Measurements from ENCODE around the gene CSTF2T. TPM values are rescaled to one million over a fixed set of nuclear protein-coding genes. Genes with fewer than 3 reads are reported as not detected.

Gene CSTF2T
- polyA plus RNA-seq, 1 donor from 2014 or later, result 19.7 TPM

DNA sequence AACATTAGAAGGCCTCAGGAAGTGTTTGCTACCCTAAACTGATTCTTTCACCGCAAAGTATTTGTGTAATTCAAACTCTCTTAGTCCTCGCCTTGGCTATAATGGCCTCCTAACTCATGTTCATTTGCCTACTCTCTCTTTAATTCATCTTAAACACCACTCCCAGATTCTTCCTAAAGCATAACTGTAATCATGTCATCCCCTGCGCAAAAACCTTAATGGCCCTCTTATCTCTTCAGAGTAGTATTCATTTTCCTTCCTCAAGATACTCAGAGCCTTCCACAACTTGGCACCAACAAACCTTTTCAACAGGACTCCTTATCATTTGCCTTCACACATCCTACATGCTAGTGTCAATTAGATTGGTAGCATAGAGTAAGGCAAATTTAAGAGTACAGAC, 42.9 kb downstream of the CSTF2T start:
- Histone ChIP-seq H3K27me3 (ENCODE audit: insufficient read depth, low read depth, low read length) (no peaks in the 10 kb centered on the region), H3K9ac (ENCODE audit: low read length) (no peak overlapping the region), H3K9me2 (ENCODE audit: insufficient read depth, low read length) (no peaks in the 10 kb centered on the region), H3K27ac (ENCODE audit: low read length) (no peak overlapping the region), H3K9me3 (ENCODE audit: low read length) (no peaks in the 10 kb centered on the region), H3K4me2 (ENCODE audit: low read length) (no peak overlapping the region), H3F3A (ENCODE audit: insufficient read depth, low read length, poor library complexity, severe bottlenecking) (no peaks in the 10 kb centered on the region), H4K20me1 (ENCODE audit: insufficient read depth) (no peaks in the 10 kb centered on the region), H3K36me3 (ENCODE audit: insufficient read depth, low read length) (no peaks in the 10 kb centered on the region), H3K4me3 (ENCODE audit: low read length) (no peak overlapping the region), H3K79me2 (replicated peaks; ENCODE audit: insufficient read depth, low read length) (no peaks in the 10 kb centered on the region), H2AFZ (ENCODE audit: low read depth, low read length) (no peak overlapping the region)
- TF ChIP-seq, protein P1, sequence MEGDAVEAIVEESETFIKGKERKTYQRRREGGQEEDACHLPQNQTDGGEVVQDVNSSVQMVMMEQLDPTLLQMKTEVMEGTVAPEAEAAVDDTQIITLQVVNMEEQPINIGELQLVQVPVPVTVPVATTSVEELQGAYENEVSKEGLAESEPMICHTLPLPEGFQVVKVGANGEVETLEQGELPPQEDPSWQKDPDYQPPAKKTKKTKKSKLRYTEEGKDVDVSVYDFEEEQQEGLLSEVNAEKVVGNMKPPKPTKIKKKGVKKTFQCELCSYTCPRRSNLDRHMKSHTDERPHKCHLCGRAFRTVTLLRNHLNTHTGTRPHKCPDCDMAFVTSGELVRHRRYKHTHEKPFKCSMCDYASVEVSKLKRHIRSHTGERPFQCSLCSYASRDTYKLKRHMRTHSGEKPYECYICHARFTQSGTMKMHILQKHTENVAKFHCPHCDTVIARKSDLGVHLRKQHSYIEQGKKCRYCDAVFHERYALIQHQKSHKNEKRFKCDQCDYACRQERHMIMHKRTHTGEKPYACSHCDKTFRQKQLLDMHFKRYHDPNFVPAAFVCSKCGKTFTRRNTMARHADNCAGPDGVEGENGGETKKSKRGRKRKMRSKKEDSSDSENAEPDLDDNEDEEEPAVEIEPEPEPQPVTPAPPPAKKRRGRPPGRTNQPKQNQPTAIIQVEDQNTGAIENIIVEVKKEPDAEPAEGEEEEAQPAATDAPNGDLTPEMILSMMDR (IDR thresholded peaks at IDR 0.05; ENCODE audit: poor library complexity, severe bottlenecking), result no peak
- TF ChIP-seq MXI1 (conservative IDR thresholded peaks at IDR 0.05; ENCODE audit: poor library complexity, severe bottlenecking) (no peak), POLR2AphosphoS5 (IDR thresholded peaks at IDR 0.05) (no peak), EZH2 (IDR thresholded peaks at IDR 0.05; ENCODE audit: borderline replicate concordance, insufficient read depth, low read length, poor library complexity, severe bottlenecking) (no peak), SMC3 (conservative IDR thresholded peaks at IDR 0.05; ENCODE audit: poor library complexity) (no peak), RAD21 (conservative IDR thresholded peaks at IDR 0.05) (no peak), TAF1 (IDR thresholded peaks at IDR 0.05; ENCODE audit: low read depth) (no peak), EP300 (conservative IDR thresholded peaks at IDR 0.05; ENCODE audit: poor library complexity, severe bottlenecking) (no peak)
- TF ChIP-seq, protein P2, sequence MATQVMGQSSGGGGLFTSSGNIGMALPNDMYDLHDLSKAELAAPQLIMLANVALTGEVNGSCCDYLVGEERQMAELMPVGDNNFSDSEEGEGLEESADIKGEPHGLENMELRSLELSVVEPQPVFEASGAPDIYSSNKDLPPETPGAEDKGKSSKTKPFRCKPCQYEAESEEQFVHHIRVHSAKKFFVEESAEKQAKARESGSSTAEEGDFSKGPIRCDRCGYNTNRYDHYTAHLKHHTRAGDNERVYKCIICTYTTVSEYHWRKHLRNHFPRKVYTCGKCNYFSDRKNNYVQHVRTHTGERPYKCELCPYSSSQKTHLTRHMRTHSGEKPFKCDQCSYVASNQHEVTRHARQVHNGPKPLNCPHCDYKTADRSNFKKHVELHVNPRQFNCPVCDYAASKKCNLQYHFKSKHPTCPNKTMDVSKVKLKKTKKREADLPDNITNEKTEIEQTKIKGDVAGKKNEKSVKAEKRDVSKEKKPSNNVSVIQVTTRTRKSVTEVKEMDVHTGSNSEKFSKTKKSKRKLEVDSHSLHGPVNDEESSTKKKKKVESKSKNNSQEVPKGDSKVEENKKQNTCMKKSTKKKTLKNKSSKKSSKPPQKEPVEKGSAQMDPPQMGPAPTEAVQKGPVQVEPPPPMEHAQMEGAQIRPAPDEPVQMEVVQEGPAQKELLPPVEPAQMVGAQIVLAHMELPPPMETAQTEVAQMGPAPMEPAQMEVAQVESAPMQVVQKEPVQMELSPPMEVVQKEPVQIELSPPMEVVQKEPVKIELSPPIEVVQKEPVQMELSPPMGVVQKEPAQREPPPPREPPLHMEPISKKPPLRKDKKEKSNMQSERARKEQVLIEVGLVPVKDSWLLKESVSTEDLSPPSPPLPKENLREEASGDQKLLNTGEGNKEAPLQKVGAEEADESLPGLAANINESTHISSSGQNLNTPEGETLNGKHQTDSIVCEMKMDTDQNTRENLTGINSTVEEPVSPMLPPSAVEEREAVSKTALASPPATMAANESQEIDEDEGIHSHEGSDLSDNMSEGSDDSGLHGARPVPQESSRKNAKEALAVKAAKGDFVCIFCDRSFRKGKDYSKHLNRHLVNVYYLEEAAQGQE (IDR thresholded peaks at IDR 0.05; ENCODE audit: borderline replicate concordance), result no peak

DNA sequence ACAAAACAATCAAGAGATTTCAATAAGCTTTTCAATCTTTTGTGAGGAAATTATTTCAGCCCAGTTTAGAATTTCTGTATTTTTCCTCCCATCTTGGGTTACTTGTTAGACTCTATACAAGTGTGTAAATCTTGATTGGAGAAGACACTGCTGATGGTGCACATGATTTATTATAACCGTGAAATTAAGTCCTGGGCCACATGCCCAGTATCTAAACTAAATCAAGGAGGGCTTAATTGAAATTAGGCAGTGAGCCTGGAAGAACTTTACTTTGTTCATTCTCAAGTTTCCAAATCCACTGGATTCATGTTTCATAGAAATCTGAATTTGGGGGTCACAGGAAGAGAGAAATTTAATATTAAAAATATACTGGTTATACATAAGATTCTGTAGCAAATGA, 44.5 kb downstream of the CSTF2T start:
- Histone ChIP-seq H4K20me1 (ENCODE audit: insufficient read depth) (no peaks in the 10 kb centered on the region), H3K79me2 (replicated peaks; ENCODE audit: insufficient read depth, low read length) (no peaks in the 10 kb centered on the region), H3K4me3 (ENCODE audit: low read length) (no peak overlapping the region), H3K36me3 (ENCODE audit: insufficient read depth, low read length) (no peaks in the 10 kb centered on the region), H3K9me3 (ENCODE audit: low read length) (no peaks in the 10 kb centered on the region), H3K9ac (ENCODE audit: low read length) (no peak overlapping the region), H2AFZ (ENCODE audit: low read depth, low read length) (no peak overlapping the region), H3K27me3 (ENCODE audit: insufficient read depth, low read depth, low read length) (no peaks in the 10 kb centered on the region), H3K9me2 (ENCODE audit: insufficient read depth, low read length) (no peaks in the 10 kb centered on the region), H3K27ac (ENCODE audit: low read length) (no peak overlapping the region), H3F3A (ENCODE audit: insufficient read depth, low read length, poor library complexity, severe bottlenecking) (no peaks in the 10 kb centered on the region), H3K4me2 (ENCODE audit: low read length) (no peak overlapping the region)
- no peak for TF ChIP-seq TAF1 (IDR thresholded peaks at IDR 0.05; ENCODE audit: low read depth)
- TF ChIP-seq, protein P1 (IDR thresholded peaks at IDR 0.05; ENCODE audit: poor library complexity, severe bottlenecking), result no peak
- no peak for TF ChIP-seq SMC3 (conservative IDR thresholded peaks at IDR 0.05; ENCODE audit: poor library complexity)
- TF ChIP-seq EP300 (conservative IDR thresholded peaks at IDR 0.05; ENCODE audit: poor library complexity, severe bottlenecking), result no peak
- TF ChIP-seq, protein P2 (IDR thresholded peaks at IDR 0.05; ENCODE audit: borderline replicate concordance), result no peak
- no peak for TF ChIP-seq EZH2 (IDR thresholded peaks at IDR 0.05; ENCODE audit: borderline replicate concordance, insufficient read depth, low read length, poor library complexity, severe bottlenecking)
- TF ChIP-seq MXI1 (conservative IDR thresholded peaks at IDR 0.05; ENCODE audit: poor library complexity, severe bottlenecking), result no peak
- no peak for TF ChIP-seq POLR2AphosphoS5 (IDR thresholded peaks at IDR 0.05)
- no peak for TF ChIP-seq RAD21 (conservative IDR thresholded peaks at IDR 0.05)
